HG03066 (cell line): ENCODE measurements around the gene MAPKAPK2.

Experiments used
- ATAC-seq: cut with Tn5 transposase; IDR thresholded peaks from one replicate; pipeline ENCODE4 v1.9.1; 2021; ENCODE audit warnings: low read depth; ENCODE audit not compliant: unreplicated experiment

MAPKAPK2 gene

GRCh38 chr1:206681359-206681758, 3.3 kb upstream of the MAPKAPK2 start:
- no peak for ATAC-seq

DNA sequence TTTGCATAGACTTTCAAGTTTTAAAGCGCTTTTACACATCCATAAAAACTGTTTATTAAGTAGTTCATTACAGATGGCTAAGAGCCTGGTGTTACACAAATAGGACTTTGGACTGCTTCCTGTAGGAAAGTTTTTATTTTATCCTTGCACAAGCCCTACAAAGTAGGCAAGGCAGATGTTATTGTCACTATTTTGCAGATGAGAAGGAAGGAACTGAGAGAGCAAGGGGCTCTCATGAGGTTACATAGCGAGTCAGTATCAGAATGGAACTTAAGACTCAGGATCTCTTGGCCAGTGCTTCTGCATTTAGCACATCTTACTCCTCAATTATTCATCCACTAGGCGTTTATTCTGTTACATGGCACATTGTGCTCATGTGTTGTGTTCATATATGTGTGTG, 2.6 kb upstream of the MAPKAPK2 start:
- ATAC-seq = no peak

GRCh38 chr1:206683313-206683712, 1.4 kb upstream of the MAPKAPK2 start:
- no peak for ATAC-seq

DNA sequence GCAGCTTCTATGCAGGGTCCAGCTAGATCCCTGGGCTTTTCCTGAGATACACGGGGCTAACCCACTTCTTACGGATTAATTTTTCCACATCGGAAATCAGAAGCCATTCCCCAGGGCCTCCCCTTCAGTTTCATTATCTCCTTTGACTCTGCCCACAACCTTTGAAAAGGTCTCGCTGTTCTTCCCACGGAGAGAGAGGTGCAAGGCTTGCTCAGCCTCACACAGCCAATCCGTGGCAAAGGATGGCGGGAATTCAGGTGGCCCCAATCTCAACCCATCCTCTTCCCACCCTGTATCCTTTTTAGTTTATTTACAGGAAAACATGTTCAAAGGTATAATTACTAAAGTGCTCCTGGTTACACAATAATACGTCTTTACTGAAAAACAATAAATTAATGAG, 702 bp upstream of the MAPKAPK2 start:
- no peak for ATAC-seq

- no peak for ATAC-seq
Measured at GRCh38 chr1:206685334-206685768, 646 bp downstream of the MAPKAPK2 start.

- no peak for ATAC-seq
Measured at GRCh38 chr1:206685769-206686477, 1.2 kb downstream of the MAPKAPK2 start.

- no peak for ATAC-seq
Measured at GRCh38 chr1:206686478-206687249, 2.0 kb downstream of the MAPKAPK2 start.

DNA sequence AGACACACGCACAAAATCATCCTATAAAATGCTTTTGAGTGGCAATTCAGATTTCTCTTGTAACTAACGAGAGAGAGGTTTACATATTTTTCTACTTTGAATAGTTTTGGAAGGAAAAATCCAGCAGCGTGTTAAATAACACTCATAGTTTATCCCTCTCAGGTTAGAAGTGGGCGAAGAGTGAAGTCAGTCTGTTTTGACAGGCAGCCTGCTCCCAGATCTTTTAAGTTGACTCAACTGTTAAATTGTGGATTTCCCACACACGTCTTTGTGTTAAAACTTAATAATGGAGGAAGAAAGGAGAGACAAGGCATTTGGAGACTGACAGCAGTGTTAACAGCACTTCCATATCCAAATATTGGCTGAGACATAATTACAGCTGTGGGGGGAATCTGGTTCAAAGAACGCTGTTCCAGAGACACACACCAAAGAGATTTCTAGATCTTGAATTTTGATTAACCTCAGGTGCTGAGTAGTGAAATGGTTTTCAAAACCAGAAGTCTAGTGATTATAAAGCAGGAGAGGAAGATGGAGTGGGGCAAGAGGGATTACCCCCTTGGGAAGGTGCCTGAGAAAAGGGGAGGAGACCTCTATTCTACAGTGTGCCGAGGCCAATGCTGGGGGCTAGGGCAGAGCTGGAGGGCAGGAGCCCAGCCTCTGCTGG, 2.7 kb downstream of the MAPKAPK2 start:
- no peak for ATAC-seq

GRCh38 chr1:206687915-206688442, 3.3 kb downstream of the MAPKAPK2 start:
- no peak for ATAC-seq

- ATAC-seq = no peak
Measured at GRCh38 chr1:206690516-206690915, 5.8 kb downstream of the MAPKAPK2 start.

DNA sequence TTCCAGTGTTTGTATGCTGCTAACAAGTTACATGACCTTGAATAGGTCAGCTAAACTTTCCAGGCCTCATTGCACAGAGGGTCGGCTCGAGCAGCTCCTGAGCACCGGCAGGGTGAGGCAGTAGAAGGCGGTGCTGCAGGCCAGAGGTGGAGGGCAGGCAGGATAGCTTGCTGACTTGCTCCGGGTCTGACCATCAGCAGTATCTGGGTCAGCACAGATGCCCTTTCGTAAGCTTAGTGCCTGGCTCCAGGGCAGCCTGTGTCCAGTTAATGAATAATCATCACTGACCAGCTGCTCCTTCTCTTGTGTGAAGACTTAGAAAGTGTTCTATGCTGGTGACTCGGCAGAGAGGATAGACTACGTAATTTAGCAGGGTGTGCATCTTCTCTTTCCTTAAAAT, 6.9 kb downstream of the MAPKAPK2 start:
- no peak for ATAC-seq

DNA sequence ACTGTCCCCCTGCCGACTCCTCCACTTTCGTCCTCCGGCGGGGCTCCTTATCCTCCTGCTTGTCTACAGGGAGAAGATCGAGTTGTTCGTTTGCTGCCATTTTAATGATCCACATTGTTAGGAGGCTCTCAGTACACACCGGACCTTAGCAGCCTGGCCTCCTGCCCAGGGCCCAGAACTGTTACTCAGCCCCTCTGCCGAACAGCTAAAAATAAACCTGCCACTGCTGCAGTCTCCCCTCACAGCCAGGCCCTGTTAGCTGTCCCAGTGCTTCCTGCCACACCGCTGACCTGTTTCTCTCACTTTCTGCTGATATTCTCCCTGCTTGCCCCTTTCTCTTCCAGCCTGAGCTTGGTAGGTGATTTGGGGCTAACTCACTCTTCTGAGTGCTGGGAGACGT, 8.3 kb downstream of the MAPKAPK2 start:
- no peak for ATAC-seq

- no peak for ATAC-seq
Measured at GRCh38 chr1:206693592-206693991, 8.9 kb downstream of the MAPKAPK2 start.

GRCh38 chr1:206694171-206695124, 9.7 kb downstream of the MAPKAPK2 start:
- ATAC-seq = no peak

GRCh38 chr1:206695733-206696132, 11.0 kb downstream of the MAPKAPK2 start:
- no peak for ATAC-seq

GRCh38 chr1:206696812-206697585, 12.3 kb downstream of the MAPKAPK2 start:
- ATAC-seq = no peak

DNA sequence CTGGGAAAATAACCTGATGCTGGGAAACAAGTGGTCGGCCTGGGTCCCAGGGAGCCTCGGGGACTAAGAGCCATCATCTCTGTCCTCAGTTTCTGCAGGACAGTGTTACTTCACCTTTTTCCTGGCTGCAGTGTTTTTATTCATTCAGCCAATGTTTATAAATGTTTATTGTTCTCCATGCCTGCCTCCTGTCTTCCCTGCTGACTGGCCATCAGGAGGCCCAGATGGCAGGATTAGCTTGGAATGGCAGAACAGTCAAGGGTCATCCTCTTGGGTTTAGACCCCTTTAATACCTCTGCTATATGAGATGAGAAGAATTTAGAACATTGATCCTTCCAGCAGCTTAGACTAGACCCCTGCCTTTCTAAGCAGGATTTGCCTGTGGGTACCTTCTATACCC, 13.3 kb downstream of the MAPKAPK2 start:
- ATAC-seq = no peak

DNA sequence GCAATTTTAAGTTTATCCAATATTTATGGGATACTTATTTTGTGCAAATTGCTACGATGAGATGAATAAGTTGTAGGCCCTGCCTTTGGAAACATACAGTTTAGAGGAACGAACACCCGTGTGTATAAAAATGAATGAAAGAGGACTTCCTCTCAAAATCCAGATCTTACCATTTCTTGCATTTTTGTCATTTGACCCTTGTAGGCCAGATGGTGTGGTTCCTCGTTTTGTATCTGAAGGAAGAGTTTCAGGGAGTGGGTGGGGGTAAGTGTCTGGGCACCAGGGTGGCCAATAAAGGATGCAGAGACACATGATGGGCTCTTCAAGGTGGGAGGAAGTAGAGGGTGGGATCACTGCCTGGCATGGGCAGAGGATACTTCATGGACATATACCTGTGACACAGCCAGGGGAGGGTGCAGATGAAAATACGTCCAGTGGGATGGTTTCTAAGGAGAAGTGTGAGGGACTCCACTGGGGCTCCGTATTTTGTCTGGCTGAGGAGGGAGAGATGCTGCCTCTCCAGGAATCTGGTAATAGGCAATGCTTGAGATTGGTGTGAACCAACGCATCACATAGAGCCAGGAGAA, 14.4 kb downstream of the MAPKAPK2 start:
- no peak for ATAC-seq

DNA sequence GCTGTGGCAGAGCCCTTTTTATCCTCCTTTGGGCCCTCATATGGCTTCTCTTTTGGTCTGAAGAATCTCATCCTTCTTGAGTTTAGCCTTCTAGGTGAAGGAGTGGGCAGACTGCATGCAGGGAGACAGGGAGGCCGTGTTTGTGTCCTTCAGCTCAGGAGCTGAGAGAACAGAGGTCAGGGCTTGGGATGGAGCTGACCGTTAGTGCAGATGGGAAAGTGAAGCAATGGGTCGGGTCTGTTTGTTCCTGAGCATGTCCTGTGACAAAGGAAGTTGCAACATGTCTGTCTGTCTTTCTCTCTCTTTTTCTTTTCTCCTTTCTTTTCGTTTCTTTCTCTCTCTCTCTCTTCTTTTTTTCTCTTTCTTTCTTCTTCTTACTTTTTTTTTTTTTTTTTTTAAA, 14.9 kb downstream of the MAPKAPK2 start:
- ATAC-seq = no peak
